K562 (cell line): Measurements from ENCODE around the gene SLC40A1. TPM values are rescaled to one million over a fixed set of nuclear protein-coding genes. Genes with fewer than 3 reads are reported as not detected.
A peak's percentile ranks its signal among the peaks of the same experiment; 100 is the strongest.

Experiments used
- ATAC-seq: fragments of 200-7000 bp; cut with Tn5 transposase; 3 replicates; pipeline ENCODE4 v1.9.1; 2020; ENCODE audit warnings: moderate library complexity
- BruUV-seq: library from RNA; stranded (reverse); fragments of 400-500 nt; replicated peaks from 2 replicates; lab custom pipeline; 2021; lab: Mats Ljungman, UMichigan
- CTCF ChIA-PET: fragments of 300-600 bp; formaldehyde crosslinking; extraction: SDS; loops from one replicate; lab custom pipeline; 2021; ENCODE audit warnings: low intra/inter-chr PET ratio; lab: Yijun Ruan, JAX
- POLR2A ChIA-PET: fragments of 300-600, 350-650 bp; sonication (Branson Sonifier 250); formaldehyde crosslinking; extraction: SDS; loops from one replicate; lab custom pipeline; 2021; ENCODE audit warnings: antibody characterized with exemption, inconsistent platforms; lab: Yijun Ruan, JAX
- DNase-seq, 4 experiments: peaks; one replicate each; pipeline versions ENCODE4 v3.0.0 to v3.0.0-alpha.2; 2011 to 2018; ENCODE audit warnings: low spot score in 3 of 4, mixed read lengths in 3 of 4; ENCODE audit errors: extremely low read depth in 1 of 4
- FAIRE-seq: peaks from 2 replicates; lab custom pipeline; 2011; peaks lifted over from hg19 to GRCh38; lab: Jason Lieb, UNC
- H2AFZ ChIP-seq: 2 replicates; pipeline ENCODE4 v1.6.0; 2011; ENCODE audit warnings: low read depth, low read length, control low read depth, inconsistent platforms
- H3K27ac ChIP-seq: fragments of 200-600 bp; 3 replicates; pipeline ENCODE4 v1.8.0; 2011; ENCODE audit warnings: low read depth, mild to moderate bottlenecking, control low read depth, inconsistent platforms, low read length, moderate library complexity, mixed read lengths; ENCODE audit errors: extremely low read depth
- H3K27me3 ChIP-seq, 2 experiments: fragments of 300-600 bp in 1 of 2; 2 replicates in 1 of 2; 3 replicates in 1 of 2; pipeline versions ENCODE4 v1.6.0 to v1.8.0; 2011; ENCODE audit warnings: inconsistent platforms in 2 of 2, low read length in 2 of 2, mild to moderate bottlenecking in 1 of 2, mixed read lengths in 1 of 2, moderate library complexity in 1 of 2; ENCODE audit not compliant: control insufficient read depth in 2 of 2, insufficient read depth in 2 of 2
- H3K36me3 ChIP-seq: fragments of 300-600 bp; 3 replicates; pipeline ENCODE4 v1.8.0; 2011; ENCODE audit warnings: mild to moderate bottlenecking, low read length, inconsistent platforms; ENCODE audit not compliant: control insufficient read depth, insufficient read depth
- H3K4me1 ChIP-seq, 2 experiments: fragments of 200-600 bp in 1 of 2; replicated peaks in 1 of 2; 2 replicates in 1 of 2; 3 replicates in 1 of 2; pipeline versions ENCODE4 v1.5.1 to v1.8.0; 2011; ENCODE audit warnings: inconsistent platforms in 2 of 2, low read length in 2 of 2, mild to moderate bottlenecking in 1 of 2, mixed read lengths in 1 of 2, moderate library complexity in 1 of 2; ENCODE audit not compliant: control insufficient read depth in 2 of 2, insufficient read depth in 2 of 2
- H3K4me2 ChIP-seq: 2 replicates; pipeline ENCODE4 v1.6.1; 2011; ENCODE audit warnings: low read length, control low read depth, inconsistent platforms, mixed read lengths; ENCODE audit not compliant: insufficient read depth
- H3K4me3 ChIP-seq: fragments of 200-600 bp; sonication (generic), shearing (Covaris generic); 2 replicates; pipeline ENCODE4 v1.5.1; 2016; ENCODE audit warnings: control low read depth, inconsistent platforms
- H3K79me2 ChIP-seq: fragments of 200-600 bp; 3 replicates; pipeline ENCODE4 v1.8.0; 2011; ENCODE audit warnings: low read length, inconsistent platforms; ENCODE audit not compliant: control insufficient read depth, insufficient read depth
- H3K9ac ChIP-seq, 2 experiments: 2 replicates each; pipeline versions ENCODE4 v1.6.0 to v1.6.1; 2011; ENCODE audit warnings: low read depth in 2 of 2, low read length in 2 of 2, control low read depth in 1 of 2, inconsistent platforms in 1 of 2, mild to moderate bottlenecking in 1 of 2, mixed read lengths in 1 of 2; ENCODE audit not compliant: insufficient read depth in 1 of 2
- H3K9me1 ChIP-seq: one replicate; pipeline ENCODE4 v1.6.0; 2011; ENCODE audit warnings: inconsistent platforms, mild to moderate bottlenecking, low read length, moderate library complexity; ENCODE audit not compliant: control insufficient read depth, insufficient read depth
- H3K9me3 ChIP-seq: replicated peaks from 2 replicates; pipeline ENCODE4 v1.5.1; 2011; ENCODE audit warnings: low read depth, low read length, inconsistent platforms; ENCODE audit not compliant: control insufficient read depth, insufficient read depth
- H4K20me1 ChIP-seq: replicated peaks from 2 replicates; pipeline ENCODE4 v1.6.1; 2011; ENCODE audit warnings: low read length, inconsistent platforms, mixed read lengths; ENCODE audit not compliant: control insufficient read depth, insufficient read depth
- ARNT ChIP-seq, 2 experiments: fragments of 450-650 bp; IDR thresholded peaks; 2 replicates each; pipeline ENCODE4 v1.6.1; 2016; ENCODE audit warnings: mild to moderate bottlenecking in 1 of 2
- CBFA2T2 ChIP-seq: fragments of 450-650 bp; conservative IDR thresholded peaks from 2 replicates; pipeline ENCODE4 v1.6.1; 2017; ENCODE audit warnings: mild to moderate bottlenecking
- CBFA2T3 ChIP-seq: fragments of 450-650 bp; IDR thresholded peaks from 2 replicates; pipeline ENCODE4 v1.6.1; 2017
- SIN3A ChIP-seq, 2 experiments: fragments of 150-350 bp in 1 of 2; IDR thresholded peaks; 2 replicates each; pipeline ENCODE4 v1.6.1; 2011 to 2016; ENCODE audit warnings: borderline replicate concordance in 2 of 2, low read depth in 2 of 2, low read length in 2 of 2, mild to moderate bottlenecking in 2 of 2, moderate library complexity in 2 of 2; ENCODE audit not compliant: control insufficient read depth in 1 of 2
- ZFX ChIP-seq: sonication (generic); formaldehyde crosslinking; IDR thresholded peaks from 2 replicates; pipeline ENCODE4 v1.8.0; 2022; ENCODE audit warnings: mild to moderate bottlenecking, missing genetic modification reagents, moderate library complexity
- WGBS: fragments of 100-300 bp; shearing (Covaris generic); methylation state at CpG from one replicate; pipeline ENCODE4 v1.1.6; 2016; ENCODE audit warnings: low coverage, mixed read lengths; ENCODE audit not compliant: insufficient coverage; ENCODE audit errors: missing lambda C conversion rate; 5-methylcytosine and 5-hydroxymethylcytosine counted together
- in situ Hi-C: fragments of 300-500 bp; cut with MboI; formaldehyde crosslinking; loops from 4 replicates; pipeline ENCODE4 v1.15.0; 2018; ENCODE audit warnings: inconsistent platforms, mixed read lengths
- intact Hi-C: fragments of 100-400 bp; cut with micrococcal nuclease; formaldehyde crosslinking; loops from 2 replicates; pipeline ENCODE4 v1.14.2; 2022
- polyA plus RNA-seq, 8 experiments: library from polyadenylated mRNA; depleted of rRNA in 4 of 8; stranded (reverse) in 5 of 8; unstranded in 3 of 8; fragments of >200 nt; fragmentation: Nextera tagmentation in 2 of 8; fragmentation: Illumina TruSeq in 1 of 8; extraction: Ambion mirVana in 2 of 8; extraction: Trizol in 1 of 8; gene quantifications; 2 replicates each; pipeline versions ENCODE4 v1.2.1 to v1.2.3, GENCODE V29; 2011 to 2014; ENCODE audit warnings: inconsistent platforms in 1 of 8, missing spikeins in 1 of 8
- total RNA-seq, 7 experiments: library from RNA; depleted of rRNA in 6 of 7; stranded (reverse); fragments of >200 nt in 6 of 7; fragmentation: Illumina TruSeq in 2 of 7; extraction: Trizol in 2 of 7; gene quantifications; 2 replicates each; pipeline versions ENCODE4 v1.2.1 to v1.2.3, GENCODE V29; 2011 to 2021; ENCODE audit warnings: low replicate concordance in 1 of 7
- TF ChIP-seq, protein P1 (sequence below): sonication (generic); formaldehyde crosslinking; IDR thresholded peaks from 2 replicates; pipeline ENCODE4 v1.8.0; 2022; ENCODE audit warnings: mild to moderate bottlenecking, missing genetic modification reagents
- TF ChIP-seq, protein P2 (sequence below): fragments of 450-650 bp; IDR thresholded peaks from 2 replicates; pipeline ENCODE4 v1.6.1; 2016; ENCODE audit warnings: antibody characterized with exemption
- TF ChIP-seq, protein P3 (sequence below), 2 experiments: IDR thresholded peaks; 2 replicates each; pipeline ENCODE4 v1.6.1; 2012; ENCODE audit warnings: improper control_type of control experiment in 2 of 2, low read depth in 2 of 2, low read length in 2 of 2, borderline replicate concordance in 1 of 2

SLC40A1 gene
- total and polyA plus RNA-seq, 9 of the 15 experiments (the other 6 are each of a cell fraction or from before 2014, with no cell fraction given), result 42.2 to 95.9 (median 54.9) TPM

DNA sequence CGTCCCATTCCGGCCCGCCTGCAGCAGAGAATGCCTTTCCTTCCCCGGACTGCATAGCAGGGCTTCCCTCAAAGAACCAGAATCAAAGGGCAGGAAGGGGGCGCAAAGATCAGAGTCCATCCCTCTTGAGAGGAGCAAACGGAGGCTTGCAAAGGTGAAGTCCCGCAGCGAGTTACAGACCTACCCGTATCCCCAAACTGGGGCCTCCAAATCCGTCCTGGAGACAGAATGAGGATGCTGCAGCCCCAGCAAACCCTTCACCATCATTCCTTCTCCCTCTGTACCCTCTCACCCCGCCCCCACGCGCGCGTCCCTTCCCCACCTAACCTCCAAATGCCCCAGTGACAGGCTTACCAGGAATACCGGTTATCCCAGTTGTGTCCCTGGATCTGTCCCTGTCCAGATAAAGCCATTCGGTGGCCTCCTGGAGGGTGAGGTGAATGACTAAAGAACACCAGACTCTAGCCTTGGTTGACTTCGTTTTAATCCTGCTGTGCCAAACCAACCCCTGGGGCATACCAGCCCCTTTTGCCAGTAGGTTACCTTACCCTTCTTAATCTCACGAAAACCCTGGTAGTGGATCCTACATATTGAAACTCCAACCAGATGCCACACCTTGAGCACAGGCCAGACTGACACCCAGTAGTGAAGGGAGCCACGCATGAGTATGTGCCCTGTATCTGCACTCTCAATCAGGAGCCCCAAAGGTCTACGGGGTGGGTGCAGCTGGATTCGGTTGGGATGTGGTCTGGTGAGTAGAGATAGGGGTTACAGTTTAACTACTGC, 961 bp upstream of the SLC40A1 start:
- BruUV-seq, result no TSS peak
- Histone ChIP-seq H3K4me1 (peaks cover 0 to 23% of the 10 kb centered on the region in 2 experiments; a peak in 3 of 5 replicates), H3K4me2 (peak overlapping the region; percentile 91), H3K9ac (peak overlapping the region; percentile 86 to 92), H3K9me1 (no peaks in the 10 kb centered on the region), H3K36me3 (peaks cover 36% of the 10 kb centered on the region), H3K79me2 (peaks cover 69% of the 10 kb centered on the region), H4K20me1 (no peaks in the 10 kb centered on the region), H3K27me3 (no peaks in the 10 kb centered on the region), H3K9me3 (no peaks in the 10 kb centered on the region), H3K4me3 (peak overlapping the region; percentile 53), H3K27ac (peak overlapping the region; percentile 95), H2AFZ (peak overlapping the region; percentile 91; the same call in 1 of the 2 replicates)
- 1% methylated on average over 18 of the region's 22 CpGs for WGBS
- DNase-seq, result peak; percentile 78 to 90 (median 84)
- peak; percentile 80 for ATAC-seq
- in situ Hi-C loops, result loop anchor here (5.0 kb wide), 1 partner anchor 51 kb away; no protein-coding TSS in a partner anchor
- intact Hi-C loops, result loop anchor here (2.0 to 5.0 kb wide), 3 partner anchors 31 to 115 kb away; no protein-coding TSS in a partner anchor
- ChIA-PET POLR2A (interaction anchor here (0.5 to 1.8 kb wide), 8 partner anchors 11 to 1231 kb away, joined by 3 to 9 read pairs (median 4); no protein-coding TSS in a partner anchor), CTCF (no interaction called here)
- FAIRE-seq, result peak; percentile 88
- TF ChIP-seq CBFA2T2 (peak; percentile 85), ZFX (peak; percentile 52), SIN3A (IDR thresholded peaks at IDR 0.05; ENCODE audit: borderline replicate concordance in 2 of 2, control insufficient read depth in 1 of 2, low read depth in 2 of 2, low read length in 2 of 2) (0 out of 4 replicates have a peak, but pooled peaks of 1 of the 2 experiments have one; percentile 17), CBFA2T3 (peak; percentile 93), ARNT (IDR thresholded peaks at IDR 0.05) (peak in 1 of 2 experiments; percentile 59; a peak in 1 of 4 replicates)
- TF ChIP-seq, protein P1, sequence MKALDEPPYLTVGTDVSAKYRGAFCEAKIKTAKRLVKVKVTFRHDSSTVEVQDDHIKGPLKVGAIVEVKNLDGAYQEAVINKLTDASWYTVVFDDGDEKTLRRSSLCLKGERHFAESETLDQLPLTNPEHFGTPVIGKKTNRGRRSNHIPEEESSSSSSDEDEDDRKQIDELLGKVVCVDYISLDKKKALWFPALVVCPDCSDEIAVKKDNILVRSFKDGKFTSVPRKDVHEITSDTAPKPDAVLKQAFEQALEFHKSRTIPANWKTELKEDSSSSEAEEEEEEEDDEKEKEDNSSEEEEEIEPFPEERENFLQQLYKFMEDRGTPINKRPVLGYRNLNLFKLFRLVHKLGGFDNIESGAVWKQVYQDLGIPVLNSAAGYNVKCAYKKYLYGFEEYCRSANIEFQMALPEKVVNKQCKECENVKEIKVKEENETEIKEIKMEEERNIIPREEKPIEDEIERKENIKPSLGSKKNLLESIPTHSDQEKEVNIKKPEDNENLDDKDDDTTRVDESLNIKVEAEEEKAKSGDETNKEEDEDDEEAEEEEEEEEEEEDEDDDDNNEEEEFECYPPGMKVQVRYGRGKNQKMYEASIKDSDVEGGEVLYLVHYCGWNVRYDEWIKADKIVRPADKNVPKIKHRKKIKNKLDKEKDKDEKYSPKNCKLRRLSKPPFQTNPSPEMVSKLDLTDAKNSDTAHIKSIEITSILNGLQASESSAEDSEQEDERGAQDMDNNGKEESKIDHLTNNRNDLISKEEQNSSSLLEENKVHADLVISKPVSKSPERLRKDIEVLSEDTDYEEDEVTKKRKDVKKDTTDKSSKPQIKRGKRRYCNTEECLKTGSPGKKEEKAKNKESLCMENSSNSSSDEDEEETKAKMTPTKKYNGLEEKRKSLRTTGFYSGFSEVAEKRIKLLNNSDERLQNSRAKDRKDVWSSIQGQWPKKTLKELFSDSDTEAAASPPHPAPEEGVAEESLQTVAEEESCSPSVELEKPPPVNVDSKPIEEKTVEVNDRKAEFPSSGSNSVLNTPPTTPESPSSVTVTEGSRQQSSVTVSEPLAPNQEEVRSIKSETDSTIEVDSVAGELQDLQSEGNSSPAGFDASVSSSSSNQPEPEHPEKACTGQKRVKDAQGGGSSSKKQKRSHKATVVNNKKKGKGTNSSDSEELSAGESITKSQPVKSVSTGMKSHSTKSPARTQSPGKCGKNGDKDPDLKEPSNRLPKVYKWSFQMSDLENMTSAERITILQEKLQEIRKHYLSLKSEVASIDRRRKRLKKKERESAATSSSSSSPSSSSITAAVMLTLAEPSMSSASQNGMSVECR (CRISPR knock-in tag), result peak; percentile 41; the same call in 1 of the 2 replicates
- TF ChIP-seq, protein P2, sequence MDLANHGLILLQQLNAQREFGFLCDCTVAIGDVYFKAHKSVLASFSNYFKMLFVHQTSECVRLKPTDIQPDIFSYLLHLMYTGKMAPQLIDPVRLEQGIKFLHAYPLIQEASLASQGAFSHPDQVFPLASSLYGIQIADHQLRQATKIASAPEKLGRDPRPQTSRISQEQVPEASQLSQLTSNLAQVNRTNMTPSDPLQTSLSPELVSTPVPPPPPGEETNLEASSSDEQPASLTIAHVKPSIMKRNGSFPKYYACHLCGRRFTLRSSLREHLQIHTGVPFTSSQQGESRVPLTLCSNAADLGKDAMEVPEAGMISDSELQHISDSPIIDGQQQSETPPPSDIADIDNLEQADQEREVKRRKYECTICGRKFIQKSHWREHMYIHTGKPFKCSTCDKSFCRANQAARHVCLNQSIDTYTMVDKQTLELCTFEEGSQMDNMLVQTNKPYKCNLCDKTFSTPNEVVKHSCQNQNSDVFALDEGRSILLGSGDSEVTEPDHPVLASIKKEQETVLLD, result peak; percentile 69; the same call in 1 of the 2 replicates
- TF ChIP-seq, protein P3, sequence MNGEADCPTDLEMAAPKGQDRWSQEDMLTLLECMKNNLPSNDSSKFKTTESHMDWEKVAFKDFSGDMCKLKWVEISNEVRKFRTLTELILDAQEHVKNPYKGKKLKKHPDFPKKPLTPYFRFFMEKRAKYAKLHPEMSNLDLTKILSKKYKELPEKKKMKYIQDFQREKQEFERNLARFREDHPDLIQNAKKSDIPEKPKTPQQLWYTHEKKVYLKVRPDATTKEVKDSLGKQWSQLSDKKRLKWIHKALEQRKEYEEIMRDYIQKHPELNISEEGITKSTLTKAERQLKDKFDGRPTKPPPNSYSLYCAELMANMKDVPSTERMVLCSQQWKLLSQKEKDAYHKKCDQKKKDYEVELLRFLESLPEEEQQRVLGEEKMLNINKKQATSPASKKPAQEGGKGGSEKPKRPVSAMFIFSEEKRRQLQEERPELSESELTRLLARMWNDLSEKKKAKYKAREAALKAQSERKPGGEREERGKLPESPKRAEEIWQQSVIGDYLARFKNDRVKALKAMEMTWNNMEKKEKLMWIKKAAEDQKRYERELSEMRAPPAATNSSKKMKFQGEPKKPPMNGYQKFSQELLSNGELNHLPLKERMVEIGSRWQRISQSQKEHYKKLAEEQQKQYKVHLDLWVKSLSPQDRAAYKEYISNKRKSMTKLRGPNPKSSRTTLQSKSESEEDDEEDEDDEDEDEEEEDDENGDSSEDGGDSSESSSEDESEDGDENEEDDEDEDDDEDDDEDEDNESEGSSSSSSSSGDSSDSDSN (IDR thresholded peaks at IDR 0.05; ENCODE audit: borderline replicate concordance in 1 of 2, low read depth in 2 of 2, low read length in 2 of 2), result 0 out of 4 replicates have a peak, but pooled peaks of 1 of the 2 experiments have one; percentile 42
